Bone marrow (tissue), 2 donors: ENCODE results near the gene TP63.
"Not testable (repeated sequence)": the region's sequence is repeated elsewhere in the genome, so short reads cannot be mapped to it uniquely, and the experiment has no call there.

Experiments
- DNase-seq, 2 donors: peaks; one replicate each; lab custom pipeline; 2025; lab: John Stamatoyannopoulos, UW

The TP63 gene

GRCh38 chr3:189727158-189727557 is 96.0 kb downstream of the TP63 start:
- DNase-seq, result no peak

GRCh38 chr3:189727898-189728297 is 96.7 kb downstream of the TP63 start:
- no peak for DNase-seq

- DNase-seq, result no peak
Measured at GRCh38 chr3:189728915-189729314, 97.7 kb downstream of the TP63 start.

GRCh38 chr3:189734061-189734460 is 102.9 kb downstream of the TP63 start:
- no peak for DNase-seq

- DNase-seq, result no peak
Measured at GRCh38 chr3:189735913-189736312, 104.7 kb downstream of the TP63 start.

- DNase-seq, result no peak
Measured at GRCh38 chr3:189737071-189737470, 105.9 kb downstream of the TP63 start.

GRCh38 chr3:189737619-189738018 is 106.4 kb downstream of the TP63 start:
- DNase-seq, result no peak

- no peak for DNase-seq
Measured at GRCh38 chr3:189739378-189739777, 108.2 kb downstream of the TP63 start.

GRCh38 chr3:189740156-189740555 is 109.0 kb downstream of the TP63 start:
- DNase-seq, result no peak

- no peak for DNase-seq
Measured at GRCh38 chr3:189744235-189744634, 113.0 kb downstream of the TP63 start.

- DNase-seq, result no peak
Measured at GRCh38 chr3:189745622-189746021, 114.4 kb downstream of the TP63 start.

GRCh38 chr3:189748046-189748445 is 116.9 kb downstream of the TP63 start:
- DNase-seq, result no peak

GRCh38 chr3:189750972-189751371 is 119.8 kb downstream of the TP63 start:
- not testable (repeated sequence) for DNase-seq

GRCh38 chr3:189754356-189754755 is 123.2 kb downstream of the TP63 start:
- DNase-seq, result no peak

- no peak for DNase-seq
Measured at GRCh38 chr3:189756582-189757078, 125.4 kb downstream of the TP63 start.

- DNase-seq, result no peak
Measured at GRCh38 chr3:189758186-189758585, 127.0 kb downstream of the TP63 start.

- no peak for DNase-seq
Measured at GRCh38 chr3:189766416-189766815, 135.2 kb downstream of the TP63 start.

- no peak for DNase-seq
Measured at GRCh38 chr3:189771842-189772450, 140.8 kb downstream of the TP63 start.

- no peak for DNase-seq
Measured at GRCh38 chr3:189772584-189772983, 141.4 kb downstream of the TP63 start.

GRCh38 chr3:189773056-189773455 is 141.9 kb downstream of the TP63 start:
- no peak for DNase-seq

GRCh38 chr3:189776149-189776824 is 145.1 kb downstream of the TP63 start:
- DNase-seq, result no peak

- DNase-seq, result no peak
Measured at GRCh38 chr3:189778340-189778950, 147.3 kb downstream of the TP63 start.

- no peak for DNase-seq
Measured at GRCh38 chr3:189779166-189779565, 148.0 kb downstream of the TP63 start.
